ENCODE results near the gene GNE. TPM values are rescaled to one million over a fixed set of nuclear protein-coding genes. Genes with fewer than 3 reads are reported as not detected.
"Not testable (repeated sequence)": the region's sequence is repeated elsewhere in the genome, so short reads cannot be mapped to it uniquely, and the experiment has no call there.

The GNE gene
- total and polyA plus RNA-seq, 3 donors from 2014 or later: 13.2 to 26.6 (median 22.7) TPM

- Histone ChIP-seq H3K27ac (no peak overlapping the region), H3K9me3 (no peaks in the 10 kb centered on the region), H3K4me1 (peaks cover 19% of the 10 kb centered on the region), H3K4me3 (no peak overlapping the region), H3K36me3 (ENCODE audit: low read depth, missing control alignments) (no peaks in the 10 kb centered on the region), H3K27me3 (no peaks in the 10 kb centered on the region)
- TF ChIP-seq POLR2A (IDR thresholded peaks at IDR 0.05): no peak
- no peak for TF ChIP-seq CTCF (IDR thresholded peaks at IDR 0.05)
- intact Hi-C loops (cut with DNase I; ENCODE audit: low total_unique reads): loop anchor here (10.0 kb wide), 1 partner anchor 233 kb away; the partner anchor contains the start of gene OR2S2
- DNase-seq: no peak
- whole genome bisulfite sequencing, 2 donors: 89 to 92% methylated on average over 5 of the region's 5 CpGs
These were observed 70.0 kb downstream of the GNE start for GRCh38 chr9:36188212-36188611.

- no peaks in the 10 kb centered on the region for H3K36me3 ChIP-seq (ENCODE audit: low read depth, missing control alignments)
- H3K4me1 ChIP-seq: peaks cover 12% of the 10 kb centered on the region
- H3K4me3 ChIP-seq: no peak overlapping the region
- H3K27me3 ChIP-seq: no peaks in the 10 kb centered on the region
- intact Hi-C loops (cut with DNase I; ENCODE audit: low total_unique reads): loop anchor here (10.0 kb wide), 1 partner anchor 233 kb away; the partner anchor contains the start of gene OR2S2
- no peak for TF ChIP-seq POLR2A (IDR thresholded peaks at IDR 0.05)
- no peak for TF ChIP-seq CTCF (IDR thresholded peaks at IDR 0.05)
- H3K27ac ChIP-seq: no peak overlapping the region
- DNase-seq: no peak
- H3K9me3 ChIP-seq: no peaks in the 10 kb centered on the region
These were observed 70.8 kb downstream of the GNE start for GRCh38 chr9:36187414-36187813.

GRCh38 chr9:36180243-36180642, 78.0 kb downstream of the GNE start:
- not testable (repeated sequence) for H3K27me3 ChIP-seq; H3K9me3 ChIP-seq; H3K4me3 ChIP-seq; H3K4me1 ChIP-seq; H3K27ac ChIP-seq; H3K36me3 ChIP-seq (ENCODE audit: low read depth, missing control alignments); DNase-seq
- intact Hi-C loops (cut with DNase I; ENCODE audit: low total_unique reads): loop anchor here (10.0 kb wide), 1 partner anchor 225 kb away; the partner anchor contains the start of gene OR2S2
- 89 to 95% methylated on average over 6 of the region's 6 CpGs for WGBS, 2 donors

GRCh38 chr9:36177571-36177970, 80.7 kb downstream of the GNE start:
- intact Hi-C loops (cut with DNase I; ENCODE audit: low total_unique reads): no loop called here
- Histone ChIP-seq H3K27me3 (no peaks in the 10 kb centered on the region), H3K9me3 (no peaks in the 10 kb centered on the region), H3K4me3 (no peak overlapping the region), H3K27ac (no peak overlapping the region), H3K36me3 (ENCODE audit: low read depth, missing control alignments) (no peaks in the 10 kb centered on the region), H3K4me1 (no peaks in the 10 kb centered on the region)
- WGBS, 2 donors: 73 to 77% methylated on average over 4 of the region's 4 CpGs
- TF ChIP-seq POLR2A (IDR thresholded peaks at IDR 0.05): no peak
- no peak for TF ChIP-seq CTCF (IDR thresholded peaks at IDR 0.05)
- DNase-seq: no peak

GRCh38 chr9:36176496-36176895, 81.8 kb downstream of the GNE start:
- 95 to 96% methylated on average over 10 of the region's 10 CpGs for WGBS, 2 donors
- H3K9me3 ChIP-seq; H3K36me3 ChIP-seq (ENCODE audit: low read depth, missing control alignments); H3K27ac ChIP-seq; H3K4me1 ChIP-seq; H3K27me3 ChIP-seq; H3K4me3 ChIP-seq; DNase-seq; intact Hi-C loops (cut with DNase I; ENCODE audit: low total_unique reads): not testable (repeated sequence)

- H3K4me1 ChIP-seq; intact Hi-C loops (cut with DNase I; ENCODE audit: low total_unique reads); DNase-seq; H3K4me3 ChIP-seq; H3K9me3 ChIP-seq; H3K36me3 ChIP-seq (ENCODE audit: low read depth, missing control alignments); H3K27ac ChIP-seq; H3K27me3 ChIP-seq: not testable (repeated sequence)
- WGBS, 2 donors: 93 to 94% methylated on average over 3 of the region's 3 CpGs
These were observed 83.0 kb downstream of the GNE start for GRCh38 chr9:36175209-36175608.
